ENCODE results near the gene OR1C1. TPM values are rescaled to one million over a fixed set of nuclear protein-coding genes. Genes with fewer than 3 reads are reported as not detected.
"Not testable (repeated sequence)": the region's sequence is repeated elsewhere in the genome, so short reads cannot be mapped to it uniquely, and the experiment has no call there.

The OR1C1 gene
- polyA plus RNA-seq (ENCODE audit: insufficient read depth in 1 of 5, insufficient read length in 5 of 5, low replicate concordance in 1 of 5): not detected
- long read RNA-seq, donor 1: 0 reads
- long read RNA-seq, donor 2: 0 reads
- long read RNA-seq, donor 3: 0 reads
- long read RNA-seq, donor 4: 0 reads
- long read RNA-seq, donor 5: 0 reads
- long read RNA-seq, donor 6: 0 reads
- long read RNA-seq, donor 7: 0 reads
- long read RNA-seq, donor 8: 0 reads

- DNase-seq: no peak
Measured at GRCh38 chr1:247760456-247760855, at the start of gene OR1C1. TSS of gene OR1C1 (minus strand) at chr1:247760556. CDS start at chr1:247758406, 2,150 bp downstream.

GRCh38 chr1:247797518-247797917 is 37.2 kb upstream of the OR1C1 start:
- no peak for DNase-seq

GRCh38 chr1:247769603-247770002 is 9.2 kb upstream of the OR1C1 start:
- DNase-seq: no peak

- not testable (repeated sequence) for DNase-seq
Measured at GRCh38 chr1:247754311-247754710, 6.0 kb downstream of the OR1C1 start.

GRCh38 chr1:247749870-247750269 is 10.5 kb downstream of the OR1C1 start:
- no peak for DNase-seq

- no peak for DNase-seq
Measured at GRCh38 chr1:247748041-247748440, 12.3 kb downstream of the OR1C1 start, which contains the start of gene OR14A2. TSS of gene OR14A2 (minus strand) at chr1:247748141.

GRCh38 chr1:247747616-247748015 is 12.7 kb downstream of the OR1C1 start:
- no peak for DNase-seq

GRCh38 chr1:247746391-247746935 is 13.9 kb downstream of the OR1C1 start:
- no peak for DNase-seq

GRCh38 chr1:247742215-247742760 is 18.1 kb downstream of the OR1C1 start:
- not testable (repeated sequence) for DNase-seq

GRCh38 chr1:247741756-247742155 is 18.6 kb downstream of the OR1C1 start:
- no peak for DNase-seq

GRCh38 chr1:247740721-247741120 is 19.6 kb downstream of the OR1C1 start:
- no peak for DNase-seq

GRCh38 chr1:247738315-247738714 is 22.0 kb downstream of the OR1C1 start, which contains the start of gene OR14K1:
TSS of gene OR14K1 (plus strand) at chr1:247738615. CDS start at chr1:247738615, 0 bp downstream.
- no peak for DNase-seq

- DNase-seq: no peak
Measured at GRCh38 chr1:247721222-247721621, 39.1 kb downstream of the OR1C1 start.

- DNase-seq: no peak
Measured at GRCh38 chr1:247716546-247716945, 43.8 kb downstream of the OR1C1 start, which contains the start of gene OR6F1. TSS of gene OR6F1 (minus strand) at chr1:247716646. CDS start at chr1:247712755, 3,891 bp downstream.

GRCh38 chr1:247713753-247714152 is 46.6 kb downstream of the OR1C1 start:
- no peak for DNase-seq

- DNase-seq: not testable (repeated sequence)
Measured at GRCh38 chr1:247710681-247711080, 49.7 kb downstream of the OR1C1 start.

Other genes starting within 250 kb of the OR1C1 start
- gene OR2C3, start 224.1 kb downstream of the OR1C1 start, polyA plus RNA-seq (ENCODE audit: insufficient read depth in 1 of 5, insufficient read length in 5 of 5, low replicate concordance in 1 of 5): under 1 TPM in 4 of 5 donors, not detected in 1; 0.01 to 0.08 (median 0.06) TPM
- under 1 TPM; 0.09 to 0.81 (median 0.27) TPM for gene GCSAML, start 211.4 kb downstream of the OR1C1 start, polyA plus RNA-seq (ENCODE audit: insufficient read depth in 1 of 5, insufficient read length in 5 of 5, low replicate concordance in 1 of 5)
- gene OR2G2, start 172.2 kb downstream of the OR1C1 start, polyA plus RNA-seq (ENCODE audit: insufficient read depth in 1 of 5, insufficient read length in 5 of 5, low replicate concordance in 1 of 5): not detected
- not detected for gene OR2G3, start 155.0 kb downstream of the OR1C1 start, polyA plus RNA-seq (ENCODE audit: insufficient read depth in 1 of 5, insufficient read length in 5 of 5, low replicate concordance in 1 of 5)
- not detected for gene OR13G1, start 80.8 kb downstream of the OR1C1 start, polyA plus RNA-seq (ENCODE audit: insufficient read depth in 1 of 5, insufficient read length in 5 of 5, low replicate concordance in 1 of 5)
- gene OR6F1, start 43.9 kb downstream of the OR1C1 start, polyA plus RNA-seq (ENCODE audit: insufficient read depth in 1 of 5, insufficient read length in 5 of 5, low replicate concordance in 1 of 5): not detected
- gene OR14K1, start 21.9 kb downstream of the OR1C1 start, polyA plus RNA-seq (ENCODE audit: insufficient read depth in 1 of 5, insufficient read length in 5 of 5, low replicate concordance in 1 of 5): not detected
- not detected for gene OR14A2, start 12.4 kb downstream of the OR1C1 start, polyA plus RNA-seq (ENCODE audit: insufficient read depth in 1 of 5, insufficient read length in 5 of 5, low replicate concordance in 1 of 5)
- not detected for gene OR14A16, start 63.6 kb upstream of the OR1C1 start, polyA plus RNA-seq (ENCODE audit: insufficient read depth in 1 of 5, insufficient read length in 5 of 5, low replicate concordance in 1 of 5)
- not detected for gene OR11L1, start 81.3 kb upstream of the OR1C1 start, polyA plus RNA-seq (ENCODE audit: insufficient read depth in 1 of 5, insufficient read length in 5 of 5, low replicate concordance in 1 of 5)
- 1 to 10 TPM; 2.2 to 5.1 (median 2.6) TPM for gene TRIM58, start 96.6 kb upstream of the OR1C1 start, polyA plus RNA-seq (ENCODE audit: insufficient read depth in 1 of 5, insufficient read length in 5 of 5, low replicate concordance in 1 of 5)
- under 1 TPM; 0.28 to 0.82 (median 0.67) TPM for gene OR2W3, start 135.0 kb upstream of the OR1C1 start, polyA plus RNA-seq (ENCODE audit: insufficient read depth in 1 of 5, insufficient read length in 5 of 5, low replicate concordance in 1 of 5)
- gene OR2T8, start 159.7 kb upstream of the OR1C1 start, polyA plus RNA-seq (ENCODE audit: insufficient read depth in 1 of 5, insufficient read length in 5 of 5, low replicate concordance in 1 of 5): not detected
- not detected for gene OR2AJ1, start 164.3 kb upstream of the OR1C1 start, polyA plus RNA-seq (ENCODE audit: insufficient read depth in 1 of 5, insufficient read length in 5 of 5, low replicate concordance in 1 of 5)
- not detected for gene OR2L8, start 188.3 kb upstream of the OR1C1 start, polyA plus RNA-seq (ENCODE audit: insufficient read depth in 1 of 5, insufficient read length in 5 of 5, low replicate concordance in 1 of 5)
- not detected for gene OR2AK2, start 204.7 kb upstream of the OR1C1 start, polyA plus RNA-seq (ENCODE audit: insufficient read depth in 1 of 5, insufficient read length in 5 of 5, low replicate concordance in 1 of 5)